GM19397 (cell line): Measurements from ENCODE around the gene GLDC.

Experiments
- ATAC-seq: cut with Tn5 transposase; IDR thresholded peaks from one replicate; pipeline ENCODE4 v1.9.1; 2021; ENCODE audit warnings: mild to moderate bottlenecking, moderate library complexity; ENCODE audit not compliant: unreplicated experiment

Gene GLDC

DNA sequence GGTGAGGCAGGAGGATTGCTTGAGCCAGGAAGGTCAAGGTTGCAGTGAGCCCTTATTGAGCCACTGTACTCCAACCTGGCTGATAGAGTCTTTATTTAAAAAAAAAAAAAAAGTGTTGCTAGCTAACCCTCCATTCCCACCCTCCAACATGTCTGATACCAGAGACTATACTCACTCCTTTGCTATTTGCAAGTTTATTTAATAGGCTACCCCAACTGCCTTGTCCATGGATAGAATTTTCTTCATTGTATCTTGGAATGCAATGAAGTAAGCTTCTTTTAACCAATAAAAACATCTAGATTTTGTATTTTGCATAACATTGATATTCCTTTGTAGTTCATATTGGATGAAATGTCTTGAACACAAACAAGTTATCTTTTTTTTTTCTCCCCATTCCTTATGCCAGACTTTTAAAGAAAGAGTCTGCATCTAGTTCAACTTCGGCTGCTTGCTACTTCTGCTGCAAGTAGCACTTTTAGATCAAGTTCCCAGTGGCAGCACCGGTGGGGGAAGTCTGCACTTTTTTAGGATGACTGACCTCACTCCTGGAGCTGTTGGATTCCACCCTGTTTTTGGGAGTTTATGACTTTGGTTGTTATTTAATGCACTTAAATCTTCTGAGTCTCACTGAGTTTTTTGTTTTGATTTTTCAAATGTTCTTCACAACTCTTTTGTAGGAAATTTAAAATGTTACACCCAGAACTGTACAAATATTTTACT is 120.0 kb downstream of the GLDC start:
- ATAC-seq: no peak

DNA sequence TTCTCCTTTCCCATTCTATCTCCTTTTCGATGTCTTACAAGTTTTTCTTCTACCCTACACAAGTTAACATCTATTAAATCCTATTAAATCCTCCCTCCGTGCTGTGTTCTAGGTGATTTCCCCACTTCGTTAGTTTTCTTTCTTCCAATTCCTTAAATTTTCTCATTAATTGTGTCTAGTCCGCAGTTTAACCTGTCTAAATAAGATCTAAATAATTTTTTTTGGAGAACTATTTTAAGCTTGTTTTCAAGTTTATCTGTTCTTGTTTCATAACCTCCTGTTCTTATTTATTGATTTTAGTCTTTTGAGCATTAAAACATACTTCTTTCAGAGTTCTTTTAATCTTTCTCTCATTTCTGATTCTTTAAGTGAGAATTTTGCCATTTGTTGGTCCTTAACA is 123.3 kb downstream of the GLDC start:
- no peak for ATAC-seq

DNA sequence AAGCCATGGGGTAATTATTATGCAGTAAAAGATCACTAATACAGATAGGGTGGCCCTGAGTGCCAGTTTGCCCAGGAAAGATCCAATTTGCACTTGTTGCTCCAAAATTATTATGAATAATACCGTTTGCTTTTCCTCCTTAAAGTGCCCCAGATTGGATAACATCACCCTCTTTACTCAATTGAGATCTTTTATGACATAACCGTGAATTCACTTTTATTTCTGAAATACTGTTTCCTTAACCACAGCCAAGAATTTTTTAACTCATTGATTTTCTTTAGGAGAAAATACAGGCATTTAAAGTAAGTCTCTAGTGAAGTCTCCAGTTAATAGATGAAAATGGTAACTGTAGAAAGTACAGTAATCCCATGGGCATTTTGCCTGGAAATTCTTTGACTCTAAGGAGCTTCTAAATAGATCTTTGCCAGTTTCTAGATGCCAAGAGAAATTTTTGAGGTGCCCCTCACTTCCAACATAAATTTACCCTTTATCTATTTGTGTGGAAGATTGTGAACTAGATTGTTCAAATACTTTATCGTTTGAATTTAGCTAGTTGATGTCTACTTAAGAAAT is 133.4 kb downstream of the GLDC start:
- no peak for ATAC-seq

DNA sequence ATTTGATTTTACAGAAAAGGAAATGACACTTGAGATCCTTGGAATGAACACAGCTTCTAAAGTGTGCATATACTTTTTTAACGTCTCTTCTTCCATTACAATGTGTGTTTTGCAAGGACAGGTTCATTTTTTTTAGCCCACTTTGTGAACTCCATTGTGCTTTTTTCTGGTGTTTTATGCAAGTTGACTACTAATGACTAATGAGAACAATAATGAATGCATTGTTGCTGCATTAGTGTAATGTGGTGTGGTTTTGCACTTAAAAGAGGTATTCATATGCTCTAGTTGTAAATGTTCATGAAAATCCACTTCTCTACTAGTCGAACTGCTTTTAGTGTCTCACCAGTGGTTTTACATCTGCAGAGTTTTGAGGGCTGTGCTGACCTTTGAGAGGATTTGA is 139.0 kb downstream of the GLDC start:
- no peak for ATAC-seq

DNA sequence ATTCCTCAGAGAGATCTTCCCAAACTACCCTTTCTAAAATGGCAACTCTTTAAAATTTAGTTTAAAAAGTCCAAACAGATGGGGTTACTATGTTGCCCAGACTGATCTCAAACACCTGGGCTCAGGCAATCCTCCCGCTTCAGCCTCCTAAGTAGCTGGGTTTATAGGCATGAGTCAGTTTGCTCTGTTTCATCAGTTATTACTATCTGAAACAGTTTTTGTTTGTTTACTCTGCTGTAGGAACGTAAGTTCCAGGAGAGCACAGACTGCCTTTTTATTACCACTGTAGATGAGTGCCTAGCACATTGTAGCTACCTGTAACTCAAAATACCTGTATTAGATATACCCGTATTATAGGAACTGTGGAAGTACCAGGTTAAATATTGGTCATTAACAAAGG is 143.1 kb downstream of the GLDC start:
- no peak for ATAC-seq

DNA sequence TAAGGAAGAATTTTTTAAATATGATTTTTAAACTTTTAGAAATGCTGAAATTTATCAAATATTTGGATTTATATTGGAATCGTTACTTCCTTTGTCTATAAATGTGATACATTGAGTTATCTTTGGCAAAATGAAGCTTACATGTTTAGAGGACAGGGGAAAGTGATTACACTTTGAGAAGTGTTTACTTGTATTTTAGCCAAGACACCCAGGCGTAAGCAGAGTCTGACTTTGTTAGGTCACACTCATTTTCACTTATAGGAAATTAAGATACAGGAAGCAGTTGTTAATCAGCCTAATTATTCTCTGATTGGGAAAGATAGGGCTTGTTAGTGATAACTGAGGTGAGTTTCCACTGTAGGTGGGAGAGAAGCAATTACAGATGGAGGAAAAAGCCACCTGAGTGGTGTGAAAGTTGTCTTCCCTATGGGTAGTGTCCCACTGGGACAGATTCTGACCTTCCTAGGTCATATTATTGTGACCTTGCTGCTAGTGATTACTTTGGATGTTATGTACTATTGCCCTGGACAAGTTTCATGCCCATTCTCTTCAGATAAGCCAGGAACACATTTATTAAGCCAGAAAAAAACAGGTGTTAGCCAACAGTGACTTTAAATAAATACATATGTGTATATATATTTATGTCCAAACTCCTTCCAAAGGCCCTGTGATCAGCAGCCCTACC is 143.9 kb downstream of the GLDC start:
- ATAC-seq: no peak

DNA sequence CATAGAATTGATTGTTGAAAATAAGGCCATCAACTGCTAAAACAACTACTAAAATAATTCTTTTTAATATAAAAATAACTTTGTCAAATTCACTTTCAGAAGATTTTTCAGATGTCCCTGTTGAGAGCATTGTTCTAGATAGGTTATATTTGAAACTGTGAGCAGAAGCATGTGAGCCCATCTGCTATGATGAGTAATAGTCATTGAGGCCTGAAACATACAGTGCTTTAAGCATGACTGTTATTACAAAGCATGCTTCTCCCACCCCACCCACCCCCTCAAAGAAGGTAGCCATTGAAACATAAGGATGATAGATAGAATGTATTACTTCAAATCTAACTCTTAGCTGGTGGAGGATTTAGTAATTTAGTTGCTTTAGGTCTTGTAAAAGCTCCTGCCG is 146.5 kb downstream of the GLDC start:
- no peak for ATAC-seq

DNA sequence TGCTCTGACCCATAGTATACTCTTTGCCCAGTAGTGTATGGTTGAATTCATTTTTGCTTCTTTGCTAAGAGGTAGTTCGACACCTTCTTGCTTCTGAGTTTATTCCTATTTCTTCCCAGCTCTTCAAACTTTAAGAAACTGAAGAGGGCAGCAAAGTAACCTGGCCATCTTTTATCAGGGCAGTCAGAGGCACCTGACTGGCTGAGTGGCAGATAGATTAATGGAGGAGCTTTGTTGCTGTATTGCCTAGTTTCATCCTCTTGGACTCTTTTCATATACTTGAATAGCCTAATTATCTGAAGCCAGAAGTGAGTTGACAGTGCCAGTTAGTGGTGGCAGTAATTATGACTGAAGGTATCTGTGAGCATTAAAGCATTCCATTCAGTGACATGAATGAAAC is 150.1 kb downstream of the GLDC start:
- ATAC-seq: no peak

DNA sequence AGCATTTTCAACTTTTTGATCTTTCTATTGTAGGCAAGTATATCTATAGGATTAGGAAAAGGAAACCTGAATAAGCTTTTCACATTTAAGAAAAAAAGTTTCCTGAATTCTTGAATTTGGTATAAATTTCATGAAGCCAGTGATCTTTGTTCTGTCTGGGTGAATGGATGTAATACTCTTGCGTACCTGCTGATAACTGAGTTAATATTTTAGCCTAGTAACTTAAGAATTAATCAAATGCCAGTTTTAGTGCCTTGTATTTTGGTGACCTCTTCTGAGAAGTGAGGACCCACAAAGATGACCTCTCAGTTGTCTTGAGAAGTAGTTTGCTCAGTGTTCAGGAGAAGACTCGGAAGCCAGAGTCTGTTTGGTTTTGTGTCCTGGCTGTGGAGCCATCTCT is 154.7 kb downstream of the GLDC start:
- no peak for ATAC-seq

DNA sequence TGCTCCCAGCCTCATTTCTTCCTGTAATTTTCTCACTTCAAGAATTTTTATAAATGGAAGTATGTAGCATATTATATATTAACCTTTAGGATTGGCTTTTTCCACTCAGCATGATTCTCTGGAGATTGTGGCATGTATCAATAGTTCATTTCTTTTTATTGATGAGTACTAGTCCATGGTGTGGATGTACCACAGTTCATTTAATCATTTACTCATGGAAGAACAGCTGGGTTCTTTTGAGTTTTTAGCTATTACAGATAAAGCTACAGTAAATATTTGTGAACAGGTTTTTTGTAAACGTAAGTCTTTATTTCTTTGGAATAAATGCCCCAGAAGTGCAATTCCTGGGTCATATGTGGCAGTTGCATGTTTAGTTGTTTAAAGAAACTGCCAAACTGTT is 156.4 kb downstream of the GLDC start:
- ATAC-seq: no peak

DNA sequence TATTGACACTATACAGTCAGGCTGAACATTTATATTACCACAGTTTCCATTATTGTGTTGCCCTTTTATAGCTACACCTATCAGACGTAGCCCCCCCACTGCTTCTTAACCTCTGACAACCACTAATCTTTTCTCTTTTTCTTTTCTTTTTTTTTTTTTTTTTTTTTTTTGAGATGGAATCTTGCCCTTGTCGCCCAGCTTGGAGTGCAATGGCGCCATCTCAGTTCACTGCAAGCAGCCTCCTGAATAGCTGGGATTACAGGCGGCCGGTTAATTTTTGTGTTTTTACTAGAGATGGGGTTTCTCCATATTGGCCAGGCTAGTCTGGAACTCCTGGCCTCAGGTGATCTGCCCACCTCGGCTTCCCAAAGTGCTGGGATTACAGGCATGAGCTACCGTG is 157.1 kb downstream of the GLDC start:
- ATAC-seq: no peak

DNA sequence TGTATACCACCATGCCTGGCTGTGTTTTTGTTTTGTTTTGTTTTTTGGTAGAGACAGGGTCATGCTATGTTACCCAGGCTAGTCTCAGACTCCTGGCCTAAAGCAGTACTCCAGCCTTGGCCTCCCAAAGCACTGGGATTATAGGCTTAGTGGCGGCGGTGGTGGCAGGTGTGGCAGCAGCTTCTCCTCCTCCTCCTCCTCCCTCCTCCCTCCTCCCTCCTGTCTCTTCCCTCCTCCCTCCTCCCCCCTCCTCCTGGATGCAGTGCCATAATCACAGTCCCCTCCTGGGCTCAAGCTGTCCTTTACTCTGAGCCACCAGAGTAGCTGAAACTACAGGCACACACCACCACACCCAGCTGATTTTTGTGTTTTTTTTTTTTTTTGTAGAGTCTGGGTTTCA is 161.3 kb downstream of the GLDC start:
- no peak for ATAC-seq
